ENCODE results near the gene PDE3A.
"Not testable (repeated sequence)": the region's sequence is repeated elsewhere in the genome, so short reads cannot be mapped to it uniquely, and the experiment has no call there.

The PDE3A gene

DNA sequence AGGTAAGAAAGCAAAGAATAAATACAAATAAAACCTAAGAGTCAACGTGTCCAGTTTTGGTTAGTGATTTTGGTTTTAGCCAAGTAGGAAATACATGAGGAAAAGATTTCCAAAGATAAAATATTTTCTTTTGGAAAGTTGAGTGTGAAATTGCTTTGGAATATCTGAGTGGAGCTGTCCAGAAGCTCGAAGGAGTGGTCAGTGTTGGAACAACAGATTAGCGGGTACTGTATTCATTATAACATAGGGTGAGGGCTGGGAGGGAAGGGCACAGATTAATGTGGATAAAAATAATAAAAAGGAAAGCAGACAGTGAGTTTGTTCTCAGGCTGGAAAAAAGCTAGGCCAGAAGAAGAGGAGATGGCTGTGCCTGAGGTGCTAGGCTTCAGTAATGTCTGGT is 225.3 kb downstream of the PDE3A start:
- no peak for DNase-seq (ENCODE audit: low read depth)
- H3K4me3 ChIP-seq (ENCODE audit: low read depth, low read length) = no peak overlapping the region
- TF ChIP-seq, protein P1, sequence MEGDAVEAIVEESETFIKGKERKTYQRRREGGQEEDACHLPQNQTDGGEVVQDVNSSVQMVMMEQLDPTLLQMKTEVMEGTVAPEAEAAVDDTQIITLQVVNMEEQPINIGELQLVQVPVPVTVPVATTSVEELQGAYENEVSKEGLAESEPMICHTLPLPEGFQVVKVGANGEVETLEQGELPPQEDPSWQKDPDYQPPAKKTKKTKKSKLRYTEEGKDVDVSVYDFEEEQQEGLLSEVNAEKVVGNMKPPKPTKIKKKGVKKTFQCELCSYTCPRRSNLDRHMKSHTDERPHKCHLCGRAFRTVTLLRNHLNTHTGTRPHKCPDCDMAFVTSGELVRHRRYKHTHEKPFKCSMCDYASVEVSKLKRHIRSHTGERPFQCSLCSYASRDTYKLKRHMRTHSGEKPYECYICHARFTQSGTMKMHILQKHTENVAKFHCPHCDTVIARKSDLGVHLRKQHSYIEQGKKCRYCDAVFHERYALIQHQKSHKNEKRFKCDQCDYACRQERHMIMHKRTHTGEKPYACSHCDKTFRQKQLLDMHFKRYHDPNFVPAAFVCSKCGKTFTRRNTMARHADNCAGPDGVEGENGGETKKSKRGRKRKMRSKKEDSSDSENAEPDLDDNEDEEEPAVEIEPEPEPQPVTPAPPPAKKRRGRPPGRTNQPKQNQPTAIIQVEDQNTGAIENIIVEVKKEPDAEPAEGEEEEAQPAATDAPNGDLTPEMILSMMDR (IDR thresholded peaks at IDR 0.05; ENCODE audit: control insufficient read depth, extremely low read depth, insufficient read depth) = no peak

DNA sequence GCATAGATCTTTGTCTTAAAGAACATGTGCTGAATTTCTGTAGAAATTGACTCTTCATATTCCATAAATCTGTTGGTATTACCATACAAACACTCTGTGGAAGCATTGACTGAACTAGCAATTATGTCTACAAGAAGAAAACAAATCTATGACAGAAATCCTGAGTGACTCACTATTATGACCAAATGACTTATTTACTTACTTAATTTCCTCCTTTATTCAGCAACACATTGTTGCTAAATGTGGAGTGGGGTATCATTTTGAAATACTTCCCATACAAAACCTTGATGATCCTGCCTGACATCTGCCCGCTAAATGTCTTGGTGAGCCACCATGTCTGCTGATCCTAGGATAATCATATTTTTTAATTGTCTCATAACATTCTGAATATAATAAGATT is 227.7 kb downstream of the PDE3A start:
- DNase-seq (ENCODE audit: low read depth) = no peak
- no peak overlapping the region for H3K4me3 ChIP-seq (ENCODE audit: low read depth, low read length)
- TF ChIP-seq, protein P1 (IDR thresholded peaks at IDR 0.05; ENCODE audit: control insufficient read depth, extremely low read depth, insufficient read depth) = no peak

DNA sequence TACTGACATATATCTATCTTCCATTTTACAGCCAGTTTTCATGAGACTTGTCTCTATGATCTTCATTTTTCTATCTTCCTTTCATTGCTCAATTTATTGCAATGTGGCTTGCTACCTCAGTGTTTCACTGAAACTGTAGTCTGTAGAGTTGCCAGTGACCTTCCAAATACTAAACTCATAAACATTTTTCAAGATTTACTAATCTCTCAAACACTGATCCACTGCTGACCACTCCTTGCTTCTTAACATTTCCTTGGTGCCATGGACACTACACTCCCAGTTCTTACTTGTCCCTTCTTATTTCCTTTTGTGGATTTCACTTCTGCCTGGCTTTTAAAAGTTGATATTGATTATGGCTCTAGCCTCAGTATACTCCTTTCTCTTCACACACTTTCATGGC is 231.4 kb downstream of the PDE3A start:
- TF ChIP-seq, protein P1 (IDR thresholded peaks at IDR 0.05; ENCODE audit: control insufficient read depth, extremely low read depth, insufficient read depth) = no peak
- no peak overlapping the region for H3K4me3 ChIP-seq (ENCODE audit: low read depth, low read length)
- DNase-seq (ENCODE audit: low read depth) = no peak

DNA sequence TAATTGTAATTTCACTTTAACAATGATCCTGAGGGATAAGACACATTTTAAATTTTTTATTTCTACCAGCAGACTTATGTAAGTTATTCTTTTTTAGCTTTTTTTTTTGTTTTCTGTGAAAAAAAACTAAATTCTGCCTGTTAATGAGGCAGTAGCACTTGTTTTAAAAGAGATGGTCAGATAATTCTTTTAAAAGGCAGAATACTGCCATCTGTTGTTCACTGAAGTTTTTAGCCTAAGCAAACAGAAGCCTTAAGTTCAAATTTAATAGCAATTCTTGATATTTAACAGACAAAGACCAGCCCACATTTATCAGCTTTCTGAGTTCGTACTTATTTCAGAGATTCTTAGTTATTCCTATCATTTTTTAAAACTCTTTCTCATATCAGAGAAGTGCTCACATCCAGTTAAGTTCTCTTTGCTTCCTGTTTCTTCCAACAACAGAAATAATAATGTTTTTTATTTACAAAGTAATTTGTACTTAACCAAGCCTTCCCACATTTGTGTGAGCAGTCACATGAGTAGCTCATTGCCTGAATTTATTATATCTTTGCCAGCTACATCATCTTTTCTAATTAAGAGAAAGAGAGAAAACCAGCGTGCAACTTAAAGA is 233.4 kb downstream of the PDE3A start:
- H3K4me3 ChIP-seq (ENCODE audit: low read depth, low read length) = no peak overlapping the region
- TF ChIP-seq, protein P1 (IDR thresholded peaks at IDR 0.05; ENCODE audit: control insufficient read depth, extremely low read depth, insufficient read depth) = peak; percentile 55
- peak; percentile 45 for DNase-seq (ENCODE audit: low read depth)

DNA sequence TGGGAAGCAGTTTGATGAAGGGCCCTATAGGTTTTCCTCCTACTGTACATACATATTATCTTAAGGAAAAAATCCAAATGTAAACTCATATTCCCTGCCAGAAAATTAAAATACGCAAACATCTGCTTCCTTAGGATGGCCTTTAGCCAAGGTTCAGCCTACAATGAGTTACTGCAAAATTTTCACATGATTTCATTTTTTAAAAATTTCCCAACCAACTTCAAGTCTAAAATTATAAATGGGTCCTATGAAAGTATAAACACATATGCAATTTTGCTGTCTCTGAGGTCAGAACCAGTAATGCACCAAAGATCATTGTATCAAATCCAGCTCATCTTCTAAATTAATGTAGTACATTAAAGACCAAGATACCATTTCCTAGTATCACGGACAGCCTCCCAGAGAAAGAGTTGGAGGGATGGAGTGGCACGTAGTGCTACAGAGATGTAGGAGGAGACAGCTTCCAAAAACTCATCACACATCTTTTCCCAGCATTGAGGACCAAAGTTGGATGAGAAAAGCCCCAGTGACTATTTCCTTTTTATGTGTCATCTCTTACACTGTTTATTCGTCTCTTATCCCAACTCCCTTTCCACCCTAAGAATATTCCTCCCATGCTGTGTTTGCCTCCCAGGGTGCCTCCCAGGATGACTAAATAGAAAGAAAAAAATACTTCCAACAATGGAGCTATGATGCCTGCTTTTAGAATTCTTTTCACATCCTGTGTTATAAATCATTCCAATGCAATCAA is 234.5 kb downstream of the PDE3A start:
- TF ChIP-seq, protein P1 (IDR thresholded peaks at IDR 0.05; ENCODE audit: control insufficient read depth, extremely low read depth, insufficient read depth) = no peak
- no peak for DNase-seq (ENCODE audit: low read depth)
- H3K4me3 ChIP-seq (ENCODE audit: low read depth, low read length) = no peak overlapping the region

DNA sequence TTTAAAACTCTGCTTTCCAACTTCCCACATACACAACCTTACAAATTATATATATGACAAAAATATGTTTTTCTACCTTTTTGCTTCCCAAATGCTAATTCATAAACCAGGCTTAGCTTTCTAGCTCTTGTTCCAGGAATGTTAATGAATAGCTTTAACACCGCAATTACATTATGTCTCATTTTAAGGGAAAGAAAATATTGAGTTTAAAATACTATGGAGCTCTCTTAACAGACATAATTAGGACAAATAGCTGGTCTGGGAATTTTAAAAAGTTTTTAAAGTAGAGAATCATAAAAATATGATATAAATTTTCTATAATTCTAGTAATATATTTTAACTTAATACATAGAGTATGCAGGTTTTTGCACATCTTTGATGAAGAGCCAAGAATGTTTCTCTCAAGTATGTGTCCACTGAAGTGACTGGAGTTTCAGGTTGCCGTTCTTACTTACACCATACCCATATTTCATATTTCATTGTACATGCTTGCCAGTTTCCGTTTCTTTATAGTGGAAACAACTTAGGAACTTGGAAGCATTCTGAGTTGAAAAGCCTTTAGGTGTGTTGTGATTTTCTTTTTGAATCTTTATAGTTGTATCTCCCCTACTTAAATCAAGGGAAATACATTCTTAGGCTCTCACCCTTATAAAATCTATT is 236.2 kb downstream of the PDE3A start:
- DNase-seq (ENCODE audit: low read depth) = no peak
- TF ChIP-seq, protein P1 (IDR thresholded peaks at IDR 0.05; ENCODE audit: control insufficient read depth, extremely low read depth, insufficient read depth) = no peak
- H3K4me3 ChIP-seq (ENCODE audit: low read depth, low read length) = no peak overlapping the region

DNA sequence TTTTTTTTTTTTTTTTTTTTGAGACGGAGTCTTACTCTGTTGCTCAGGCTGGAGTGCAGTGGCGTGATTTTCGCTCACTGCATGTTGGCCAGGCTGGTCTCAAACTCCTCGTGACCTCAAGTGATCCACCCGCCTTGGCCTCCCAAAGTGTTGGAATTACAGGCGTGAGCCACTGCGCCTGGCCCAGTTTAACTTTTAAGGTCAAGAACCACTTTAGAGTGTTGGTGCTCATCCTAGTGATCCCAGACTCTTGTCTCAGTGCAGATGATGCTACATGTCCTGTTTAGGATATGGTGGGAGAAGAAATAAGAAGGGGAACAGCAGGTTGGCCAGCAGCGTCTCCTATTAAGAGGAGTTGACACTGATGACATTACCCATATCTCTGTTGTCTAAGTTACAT is 246.7 kb downstream of the PDE3A start:
- not testable (repeated sequence) for H3K4me3 ChIP-seq (ENCODE audit: low read depth, low read length)

More for the DNA sequence above, 246.7 kb downstream of the PDE3A start:
- not testable (repeated sequence) for DNase-seq (ENCODE audit: low read depth)
